K562 (cell line): ENCODE results near the gene CEP170. TPM values are rescaled to one million over a fixed set of nuclear protein-coding genes. Genes with fewer than 3 reads are reported as not detected.

Source experiments
- ASH1L ChIP-seq: fragments of 450-650 bp; IDR thresholded peaks from 2 replicates; pipeline ENCODE4 v1.6.1; 2018; ENCODE audit warnings: borderline replicate concordance, mild to moderate bottlenecking, low read depth; ENCODE audit not compliant: partially characterized antibody
- DMBX1 ChIP-seq: fragments of 250-450 bp; sonication (Bioruptor Pico); IDR thresholded peaks from 2 replicates; pipeline ENCODE4 v1.8.0; 2022; ENCODE audit warnings: inconsistent platforms, mild to moderate bottlenecking, moderate library complexity, borderline replicate concordance
- DPF2 ChIP-seq: fragments of 450-650 bp; IDR thresholded peaks from 2 replicates; pipeline ENCODE4 v1.6.1; 2016
- EP400 ChIP-seq: fragments of 450-650 bp; IDR thresholded peaks from 2 replicates; pipeline ENCODE4 v1.6.1; 2017; ENCODE audit warnings: antibody characterized with exemption, mild to moderate bottlenecking, moderate library complexity
- FOSL1 ChIP-seq: fragments of 200-800 bp; sonication (Bioruptor generic); conservative IDR thresholded peaks from 2 replicates; pipeline ENCODE4 v1.6.1; 2016; ENCODE audit warnings: missing genetic modification characterization, missing compliant biosample characterization
- HMG20A ChIP-seq: fragments of 450-650 bp; formaldehyde crosslinking; conservative IDR thresholded peaks from 2 replicates; pipeline ENCODE4 v1.4.0; 2020; ENCODE audit warnings: mild to moderate bottlenecking, mixed read lengths
- IRF9 ChIP-seq: fragments of 450-650 bp; IDR thresholded peaks from 2 replicates; pipeline ENCODE4 v1.6.1; 2016; ENCODE audit warnings: missing biosample characterization, missing genetic modification characterization
- KLF13 ChIP-seq: fragments of 450-650 bp; IDR thresholded peaks from 2 replicates; pipeline ENCODE4 v1.6.1; 2016; ENCODE audit warnings: missing genetic modification characterization, low read depth, mild to moderate bottlenecking, missing compliant biosample characterization, moderate library complexity, borderline replicate concordance
- LCOR ChIP-seq: sonication (generic); formaldehyde crosslinking; IDR thresholded peaks from 2 replicates; pipeline ENCODE4 v1.8.0; 2022; ENCODE audit warnings: mild to moderate bottlenecking, missing genetic modification reagents
- NFATC3 ChIP-seq: fragments of 450-650 bp; IDR thresholded peaks from 2 replicates; pipeline ENCODE4 v1.6.1; 2017; ENCODE audit warnings: mild to moderate bottlenecking
- PCBP2 ChIP-seq: fragments of 200-400 bp; formaldehyde crosslinking; IDR thresholded peaks from 2 replicates; pipeline ENCODE4 v1.6.1; 2018; ENCODE audit warnings: low read length, low read depth, mild to moderate bottlenecking, moderate library complexity; ENCODE audit not compliant: poor library complexity, severe bottlenecking
- RBBP5 ChIP-seq: fragments of 200-600 bp; sonication (generic); IDR thresholded peaks from 2 replicates; pipeline ENCODE4 v1.6.1; 2012; ENCODE audit warnings: borderline replicate concordance, mild to moderate bottlenecking, low read length, control low read depth, inconsistent platforms; ENCODE audit not compliant: insufficient read depth, poor library complexity, severe bottlenecking
- RNF219 ChIP-seq: fragments of 250-450 bp; sonication (Bioruptor Pico); IDR thresholded peaks from 2 replicates; pipeline ENCODE4 v1.5.0; 2022; ENCODE audit warnings: mild to moderate bottlenecking
- SMAD4 ChIP-seq: fragments of 250-450 bp; sonication (Bioruptor Pico); conservative IDR thresholded peaks from 2 replicates; pipeline ENCODE4 v1.8.0; 2021; ENCODE audit warnings: inconsistent platforms, mild to moderate bottlenecking, moderate library complexity
- STAG1 ChIP-seq: sonication (generic); formaldehyde crosslinking; IDR thresholded peaks from 2 replicates; pipeline ENCODE4 v1.5.0; 2020; ENCODE audit warnings: missing genetic modification reagents, borderline replicate concordance
- TBL1XR1 ChIP-seq, 2 experiments: IDR thresholded peaks; 2 replicates each; pipeline ENCODE4 v1.6.1; 2012; ENCODE audit warnings: improper control_type of control experiment in 2 of 2, low read length in 2 of 2, mild to moderate bottlenecking in 1 of 2
- TCF7 ChIP-seq: sonication (generic); IDR thresholded peaks from 2 replicates; pipeline ENCODE4 v1.6.1; 2016; ENCODE audit warnings: antibody characterized with exemption, borderline replicate concordance
- TRIM25 ChIP-seq: fragments of 450-650 bp; IDR thresholded peaks from 2 replicates; pipeline ENCODE4 v1.7.0; 2016; ENCODE audit warnings: borderline replicate concordance
- ZKSCAN1 ChIP-seq: fragments of 150-350 bp; IDR thresholded peaks from 2 replicates; pipeline ENCODE4 v1.6.1; 2016; ENCODE audit warnings: low read depth, low read length
- ZNF436 ChIP-seq: fragments of 250-450, 450-650 bp; sonication (Bioruptor Pico); formaldehyde crosslinking; IDR thresholded peaks from 2 replicates; pipeline ENCODE4 v1.7.0; 2020; ENCODE audit warnings: mild to moderate bottlenecking
- ZNF512 ChIP-seq: IDR thresholded peaks from 2 replicates; pipeline ENCODE4 v1.6.1; 2016; ENCODE audit warnings: missing genetic modification characterization, missing compliant biosample characterization
- ZNF785 ChIP-seq: fragments of 250-450 bp; sonication (Bioruptor Pico); IDR thresholded peaks from 2 replicates; pipeline ENCODE4 v1.4.0; 2020; ENCODE audit warnings: mild to moderate bottlenecking
- polyA plus RNA-seq, 8 experiments: library from polyadenylated mRNA; depleted of rRNA in 4 of 8; stranded (reverse) in 5 of 8; unstranded in 3 of 8; fragments of >200 nt; fragmentation: Nextera tagmentation in 2 of 8; fragmentation: Illumina TruSeq in 1 of 8; extraction: Ambion mirVana in 2 of 8; extraction: Trizol in 1 of 8; gene quantifications; 2 replicates each; pipeline versions ENCODE4 v1.2.1 to v1.2.3, GENCODE V29; 2011 to 2014; ENCODE audit warnings: inconsistent platforms in 1 of 8, missing spikeins in 1 of 8
- total RNA-seq, 7 experiments: library from RNA; depleted of rRNA in 6 of 7; stranded (reverse); fragments of >200 nt in 6 of 7; fragmentation: Illumina TruSeq in 2 of 7; extraction: Trizol in 2 of 7; gene quantifications; 2 replicates each; pipeline versions ENCODE4 v1.2.1 to v1.2.3, GENCODE V29; 2011 to 2021; ENCODE audit warnings: low replicate concordance in 1 of 7

The CEP170 gene
- total and polyA plus RNA-seq, 9 of the 15 experiments (the other 6 are each of a cell fraction or from before 2014, with no cell fraction given) = 22.6 to 110 (median 68.5) TPM

GRCh38 chr1:243213045-243213787 lies 41.9 kb downstream of the CEP170 start (continued):
- no peak for TF ChIP-seq ZNF512
- TF ChIP-seq RBBP5 = no peak
- TF ChIP-seq NFATC3 = no peak
- peak; percentile 93 for TF ChIP-seq IRF9 (tag)
- no peak for TF ChIP-seq ZNF436
- TF ChIP-seq KLF13 (tag) = no peak
- 0 out of 2 replicates have a peak, but pooled peaks have one; percentile 37 for TF ChIP-seq DMBX1
- peak; percentile 48; the same call in 1 of the 2 replicates for TF ChIP-seq DPF2
- TF ChIP-seq ASH1L = no peak
- TF ChIP-seq TRIM25 = no peak
- 0 out of 4 replicates have a peak, but pooled peaks of 1 of the 2 experiments have one; percentile 27 for TF ChIP-seq TBL1XR1 (IDR thresholded peaks at IDR 0.05; ENCODE audit: low read length in 2 of 2)
- peak; percentile 70 for TF ChIP-seq EP400
- no peak for TF ChIP-seq RNF219 (CRISPR knock-in tag)
- no peak for TF ChIP-seq STAG1 (CRISPR knock-in tag)
- no peak for TF ChIP-seq TCF7
- TF ChIP-seq HMG20A (CRISPR knock-in tag) = no peak
- TF ChIP-seq SMAD4 (CRISPR knock-in tag) = peak; percentile 69; the same call in 1 of the 2 replicates
- TF ChIP-seq ZNF785 (CRISPR knock-in tag) = no peak
- TF ChIP-seq ZKSCAN1 = no peak
- TF ChIP-seq FOSL1 (tag) = no peak
- no peak for TF ChIP-seq PCBP2
- no peak for TF ChIP-seq LCOR (CRISPR knock-in tag)
